ENCODE data around the gene SRA1.
A peak's percentile ranks its signal among the peaks of the same experiment; 100 is the strongest.

The SRA1 gene

DNA sequence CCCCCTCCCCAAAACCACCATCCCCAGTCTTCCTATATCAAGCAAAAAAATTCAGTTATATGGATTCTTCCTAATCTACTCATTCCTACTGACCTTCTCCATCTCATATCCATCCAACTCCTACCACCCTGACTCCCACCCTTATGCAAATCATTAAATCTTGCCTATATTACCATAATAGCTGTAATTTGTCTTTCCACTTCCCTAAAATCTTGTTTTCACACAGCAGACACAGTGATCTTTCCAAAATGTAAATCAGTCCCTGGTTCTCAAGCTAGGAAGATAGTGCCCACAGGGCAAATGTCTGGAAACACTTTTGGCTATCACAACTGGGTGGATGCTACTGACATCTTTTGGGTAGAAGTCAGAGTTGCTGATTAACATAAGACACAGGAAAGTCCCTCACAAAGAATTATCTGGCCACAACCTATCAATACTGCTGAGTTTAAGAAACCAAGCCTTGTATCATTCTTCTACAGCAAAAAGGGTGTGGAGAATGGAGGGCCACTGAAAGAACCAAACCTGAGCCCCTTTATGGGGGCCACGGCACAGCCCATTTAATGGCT lies 1.4 kb downstream of the SRA1 start:
- H3K9me3 ChIP-seq (ENCODE audit: control insufficient read depth, insufficient read depth, low read depth, low read length) = no peaks in the 10 kb centered on the region
- ChIA-PET POLR2A (interaction anchor here (1.1 to 1.2 kb wide), 2 partner anchors 8 to 155 kb away, joined by 3 to 4 read pairs; partner anchors contain the start of gene APBB3), CTCF (interaction anchor here (0.8 to 2.9 kb wide), 2 partner anchors 80 to 182 kb away, joined by 5 to 11 read pairs; no protein-coding TSS in a partner anchor)
- peak overlapping the region; percentile 90 for H3K4me3 ChIP-seq (ENCODE audit: low read depth, low read length)
- H3K36me3 ChIP-seq (ENCODE audit: control insufficient read depth in 2 of 2, insufficient read depth in 1 of 2, low read length in 2 of 2) = peaks cover 0 to 58% of the 10 kb centered on the region in 2 experiments; a peak in 2 of 3 replicates
- no peak overlapping the region for H3K27ac ChIP-seq (ENCODE audit: extremely low read depth, low read depth, low read length)
- TF ChIP-seq PRDM1 (tag by site-specific recombination; IDR thresholded peaks at IDR 0.05) (no peak), ZFP37 (tag by site-specific recombination; IDR thresholded peaks at IDR 0.05) (no peak), GLIS2 (tag by site-specific recombination; IDR thresholded peaks at IDR 0.05) (no peak), ZNF747 (tag by site-specific recombination; IDR thresholded peaks at IDR 0.05) (no peak), ZBTB17 (tag by site-specific recombination; IDR thresholded peaks at IDR 0.05) (no peak), ZNF248 (tag by site-specific recombination; IDR thresholded peaks at IDR 0.05) (no peak), ZFP41 (tag by site-specific recombination; IDR thresholded peaks at IDR 0.05; ENCODE audit: borderline replicate concordance) (no peak), ZNF221 (tag by site-specific recombination; IDR thresholded peaks at IDR 0.05; ENCODE audit: borderline replicate concordance) (no peak), GLI4 (tag by site-specific recombination; IDR thresholded peaks at IDR 0.05) (no peak), ZNF302 (tag by site-specific recombination; IDR thresholded peaks at IDR 0.05; ENCODE audit: low read depth) (no peak), ZNF473 (tag by site-specific recombination; IDR thresholded peaks at IDR 0.05) (no peak)
- TF ChIP-seq, protein P1, sequence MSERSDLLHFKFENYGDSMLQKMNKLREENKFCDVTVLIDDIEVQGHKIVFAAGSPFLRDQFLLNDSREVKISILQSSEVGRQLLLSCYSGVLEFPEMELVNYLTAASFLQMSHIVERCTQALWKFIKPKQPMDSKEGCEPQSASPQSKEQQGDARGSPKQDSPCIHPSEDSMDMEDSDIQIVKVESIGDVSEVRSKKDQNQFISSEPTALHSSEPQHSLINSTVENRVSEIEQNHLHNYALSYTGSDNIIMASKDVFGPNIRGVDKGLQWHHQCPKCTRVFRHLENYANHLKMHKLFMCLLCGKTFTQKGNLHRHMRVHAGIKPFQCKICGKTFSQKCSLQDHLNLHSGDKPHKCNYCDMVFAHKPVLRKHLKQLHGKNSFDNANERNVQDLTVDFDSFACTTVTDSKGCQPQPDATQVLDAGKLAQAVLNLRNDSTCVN (tag by site-specific recombination; optimal IDR thresholded peaks at IDR 0.05) = no peak
- TF ChIP-seq, protein P2, sequence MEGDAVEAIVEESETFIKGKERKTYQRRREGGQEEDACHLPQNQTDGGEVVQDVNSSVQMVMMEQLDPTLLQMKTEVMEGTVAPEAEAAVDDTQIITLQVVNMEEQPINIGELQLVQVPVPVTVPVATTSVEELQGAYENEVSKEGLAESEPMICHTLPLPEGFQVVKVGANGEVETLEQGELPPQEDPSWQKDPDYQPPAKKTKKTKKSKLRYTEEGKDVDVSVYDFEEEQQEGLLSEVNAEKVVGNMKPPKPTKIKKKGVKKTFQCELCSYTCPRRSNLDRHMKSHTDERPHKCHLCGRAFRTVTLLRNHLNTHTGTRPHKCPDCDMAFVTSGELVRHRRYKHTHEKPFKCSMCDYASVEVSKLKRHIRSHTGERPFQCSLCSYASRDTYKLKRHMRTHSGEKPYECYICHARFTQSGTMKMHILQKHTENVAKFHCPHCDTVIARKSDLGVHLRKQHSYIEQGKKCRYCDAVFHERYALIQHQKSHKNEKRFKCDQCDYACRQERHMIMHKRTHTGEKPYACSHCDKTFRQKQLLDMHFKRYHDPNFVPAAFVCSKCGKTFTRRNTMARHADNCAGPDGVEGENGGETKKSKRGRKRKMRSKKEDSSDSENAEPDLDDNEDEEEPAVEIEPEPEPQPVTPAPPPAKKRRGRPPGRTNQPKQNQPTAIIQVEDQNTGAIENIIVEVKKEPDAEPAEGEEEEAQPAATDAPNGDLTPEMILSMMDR (tag by site-specific recombination; IDR thresholded peaks at IDR 0.05) = no peak
- 0 out of 2 replicates have a peak, but pooled peaks cover 4% of the 10 kb centered on the region for H3K4me1 ChIP-seq (ENCODE audit: control insufficient read depth, insufficient read depth, low read length)

GRCh38 chr5:140554454-140554853 lies 2.8 kb downstream of the SRA1 start:
- Histone ChIP-seq H3K9me3 (ENCODE audit: control insufficient read depth, insufficient read depth, low read depth, low read length) (no peaks in the 10 kb centered on the region), H3K4me3 (ENCODE audit: low read depth, low read length) (no peak overlapping the region), H3K4me1 (ENCODE audit: control insufficient read depth, insufficient read depth, low read length) (0 out of 2 replicates have a peak, but pooled peaks cover 4% of the 10 kb centered on the region), H3K36me3 (ENCODE audit: control insufficient read depth in 2 of 2, insufficient read depth in 1 of 2, low read length in 2 of 2) (peaks cover 0 to 59% of the 10 kb centered on the region in 2 experiments), H3K27ac (ENCODE audit: extremely low read depth, low read depth, low read length) (no peak overlapping the region)
- POLR2A ChIA-PET = interaction anchor here (0.5 to 1.6 kb wide), 5 partner anchors 10 to 153 kb away, joined by 3 to 6 read pairs (median 4); partner anchors contain the start of genes IK and NDUFA2
- CTCF ChIA-PET = interaction anchor here (1.0 kb wide), 1 partner anchor 80 kb away, joined by 3 read pairs; no protein-coding TSS in a partner anchor
- 0 out of 2 replicates have a peak, but pooled peaks have one; percentile 10 for TF ChIP-seq ZXDB (tag by site-specific recombination; IDR thresholded peaks at IDR 0.05)
- no peak for TF ChIP-seq ZNF76 (tag by site-specific recombination; IDR thresholded peaks at IDR 0.05; ENCODE audit: borderline replicate concordance, low read depth)
- TF ChIP-seq, protein P2 (tag by site-specific recombination; IDR thresholded peaks at IDR 0.05) = no peak
- TF ChIP-seq, protein P3, sequence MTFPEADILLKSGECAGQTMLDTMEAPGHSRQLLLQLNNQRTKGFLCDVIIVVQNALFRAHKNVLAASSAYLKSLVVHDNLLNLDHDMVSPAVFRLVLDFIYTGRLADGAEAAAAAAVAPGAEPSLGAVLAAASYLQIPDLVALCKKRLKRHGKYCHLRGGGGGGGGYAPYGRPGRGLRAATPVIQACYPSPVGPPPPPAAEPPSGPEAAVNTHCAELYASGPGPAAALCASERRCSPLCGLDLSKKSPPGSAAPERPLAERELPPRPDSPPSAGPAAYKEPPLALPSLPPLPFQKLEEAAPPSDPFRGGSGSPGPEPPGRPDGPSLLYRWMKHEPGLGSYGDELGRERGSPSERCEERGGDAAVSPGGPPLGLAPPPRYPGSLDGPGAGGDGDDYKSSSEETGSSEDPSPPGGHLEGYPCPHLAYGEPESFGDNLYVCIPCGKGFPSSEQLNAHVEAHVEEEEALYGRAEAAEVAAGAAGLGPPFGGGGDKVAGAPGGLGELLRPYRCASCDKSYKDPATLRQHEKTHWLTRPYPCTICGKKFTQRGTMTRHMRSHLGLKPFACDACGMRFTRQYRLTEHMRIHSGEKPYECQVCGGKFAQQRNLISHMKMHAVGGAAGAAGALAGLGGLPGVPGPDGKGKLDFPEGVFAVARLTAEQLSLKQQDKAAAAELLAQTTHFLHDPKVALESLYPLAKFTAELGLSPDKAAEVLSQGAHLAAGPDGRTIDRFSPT (tag by site-specific recombination; IDR thresholded peaks at IDR 0.05) = no peak
- no peak for TF ChIP-seq KLF8 (tag by site-specific recombination; IDR thresholded peaks at IDR 0.05)
- TF ChIP-seq PRDM1 (tag by site-specific recombination; IDR thresholded peaks at IDR 0.05) = peak; percentile 86
- no peak for TF ChIP-seq SALL2 (tag by site-specific recombination; IDR thresholded peaks at IDR 0.05; ENCODE audit: borderline replicate concordance)
- no peak for TF ChIP-seq ZNF223 (tag by site-specific recombination; IDR thresholded peaks at IDR 0.05)
- TF ChIP-seq, protein P4, sequence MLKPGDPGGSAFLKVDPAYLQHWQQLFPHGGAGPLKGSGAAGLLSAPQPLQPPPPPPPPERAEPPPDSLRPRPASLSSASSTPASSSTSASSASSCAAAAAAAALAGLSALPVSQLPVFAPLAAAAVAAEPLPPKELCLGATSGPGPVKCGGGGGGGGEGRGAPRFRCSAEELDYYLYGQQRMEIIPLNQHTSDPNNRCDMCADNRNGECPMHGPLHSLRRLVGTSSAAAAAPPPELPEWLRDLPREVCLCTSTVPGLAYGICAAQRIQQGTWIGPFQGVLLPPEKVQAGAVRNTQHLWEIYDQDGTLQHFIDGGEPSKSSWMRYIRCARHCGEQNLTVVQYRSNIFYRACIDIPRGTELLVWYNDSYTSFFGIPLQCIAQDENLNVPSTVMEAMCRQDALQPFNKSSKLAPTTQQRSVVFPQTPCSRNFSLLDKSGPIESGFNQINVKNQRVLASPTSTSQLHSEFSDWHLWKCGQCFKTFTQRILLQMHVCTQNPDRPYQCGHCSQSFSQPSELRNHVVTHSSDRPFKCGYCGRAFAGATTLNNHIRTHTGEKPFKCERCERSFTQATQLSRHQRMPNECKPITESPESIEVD (tag by site-specific recombination; IDR thresholded peaks at IDR 0.05) = no peak
- TF ChIP-seq ZNF707 (tag by site-specific recombination; IDR thresholded peaks at IDR 0.05) = no peak
- no peak for TF ChIP-seq HOXA7 (CRISPR knock-in tag; IDR thresholded peaks at IDR 0.05; ENCODE audit: borderline replicate concordance)
